GM10266 (cell line): ENCODE results near the gene SEMA6B.

ENCODE experiments used
- DNase-seq: peaks from one replicate; pipeline ENCODE4 v3.0.0; 2012; ENCODE audit errors: extremely low spot score
- CTCF ChIP-seq: IDR thresholded peaks from 2 replicates; pipeline ENCODE4 v1.5.1; 2012; ENCODE audit warnings: mild to moderate bottlenecking, low read depth; ENCODE audit not compliant: control insufficient read depth, insufficient read depth; ENCODE audit errors: missing control alignments

Gene SEMA6B

GRCh38 chr19:4593409-4593851 lies 33.9 kb upstream of the SEMA6B start:
- no peak for TF ChIP-seq CTCF
- DNase-seq, result no peak

GRCh38 chr19:4592445-4592844 lies 33.0 kb upstream of the SEMA6B start:
- no peak for DNase-seq
- no peak for TF ChIP-seq CTCF

- DNase-seq, result no peak
- no peak for TF ChIP-seq CTCF
Measured at GRCh38 chr19:4591320-4591719, 31.8 kb upstream of the SEMA6B start.

DNA sequence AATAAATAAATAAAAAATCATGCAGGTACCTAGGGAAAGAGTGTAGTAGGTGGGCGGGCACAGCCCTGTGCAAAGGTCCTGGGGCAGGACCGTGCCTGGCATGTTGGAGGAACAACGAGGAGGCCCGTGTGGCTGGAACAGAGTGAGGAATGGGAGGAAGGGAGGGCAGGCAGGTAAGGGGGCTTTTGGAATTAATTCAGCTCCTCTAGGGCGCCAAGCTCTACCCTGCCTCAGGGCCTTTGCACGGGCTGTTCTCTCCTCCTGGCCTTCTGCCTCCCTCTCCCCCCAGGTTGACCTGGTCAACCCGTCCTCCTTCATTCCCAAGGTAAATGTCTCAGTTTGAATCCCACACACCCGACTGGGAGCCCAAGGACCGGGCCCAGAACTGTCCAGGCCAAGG lies 31.1 kb upstream of the SEMA6B start:
- no peak for DNase-seq
- TF ChIP-seq CTCF, result no peak

- DNase-seq, result no peak
- peak; percentile 69 for TF ChIP-seq CTCF
Measured at GRCh38 chr19:4589579-4590410, 30.3 kb upstream of the SEMA6B start.

GRCh38 chr19:4588291-4588761 lies 28.8 kb upstream of the SEMA6B start:
- DNase-seq, result no peak
- TF ChIP-seq CTCF, result no peak

DNA sequence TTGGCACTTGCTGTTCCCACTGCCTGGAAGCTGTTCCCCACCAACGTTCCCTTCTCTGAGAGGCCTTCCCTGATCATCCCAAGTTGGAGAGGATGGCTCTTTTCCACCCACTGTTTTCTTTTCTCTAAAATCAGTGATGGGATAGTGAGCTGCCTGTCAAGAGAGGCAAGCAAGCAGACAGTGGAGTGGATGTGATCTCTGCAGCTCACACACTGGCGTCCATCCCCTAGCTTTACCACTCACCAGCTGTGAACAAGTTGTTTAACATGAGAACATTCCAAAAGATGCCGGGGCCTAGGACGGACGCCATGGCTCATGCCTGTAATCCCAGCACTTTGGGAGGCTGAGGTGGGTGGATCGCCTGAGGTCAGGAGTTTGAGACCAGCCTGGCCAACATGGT lies 28.0 kb upstream of the SEMA6B start:
- TF ChIP-seq CTCF, result no peak
- no peak for DNase-seq
